Vagina (tissue), 2 donors: Measurements from ENCODE around the gene DHDH. TPM values are rescaled to one million over a fixed set of nuclear protein-coding genes. Genes with fewer than 3 reads are reported as not detected.

Experiments used
- DNase-seq, 2 donors: peaks; one replicate each; pipeline ENCODE4 v3.0.0-alpha.2; 2017; ENCODE audit errors: extremely low spot score in 2 of 2
- H3K27ac ChIP-seq: fragments of 200-600 bp; sonication (generic); one replicate; pipeline ENCODE4 v1.5.1; 2019
- H3K27me3 ChIP-seq: fragments of 200-600 bp; sonication (generic); one replicate; pipeline ENCODE4 v1.5.1; 2019
- H3K36me3 ChIP-seq, 2 donors: fragments of 200-600 bp; sonication (generic); one replicate each; pipeline ENCODE4 v1.5.1; 2017 to 2019
- H3K4me1 ChIP-seq: fragments of 200-600 bp; sonication (generic); one replicate; pipeline ENCODE4 v1.5.1; 2019
- H3K4me3 ChIP-seq, 2 donors: fragments of 200-600 bp; sonication (generic); 1 replicate in 1 of 2; 2 replicates in 1 of 2; pipeline ENCODE4 v1.5.1; 2016 to 2019
- H3K9me3 ChIP-seq: fragments of 200-600 bp; sonication (generic); one replicate; pipeline ENCODE4 v1.5.1; 2019
- POLR2A ChIP-seq, 2 donors: fragments of 450-650 bp; IDR thresholded peaks; one replicate each; pipeline ENCODE4 v1.6.1; 2017; ENCODE audit warnings: antibody characterized with exemption in 2 of 2, mild to moderate bottlenecking in 2 of 2, moderate library complexity in 2 of 2
- POLR2AphosphoS5 ChIP-seq, 2 donors: sonication (generic); formaldehyde crosslinking; IDR thresholded peaks; one replicate each; pipeline ENCODE4 v1.9.0; 2017; ENCODE audit warnings: antibody characterized with exemption in 2 of 2, mild to moderate bottlenecking in 2 of 2, low read depth in 1 of 2; ENCODE audit not compliant: insufficient read depth in 1 of 2
- intact Hi-C: fragments of 100-400 bp; cut with DNase I; formaldehyde crosslinking; loops from one replicate; pipeline ENCODE4 v1.15.1; 2023
- total RNA-seq: library from RNA; depleted of rRNA; stranded (reverse); fragments of >200 nt; gene quantifications from one replicate; pipeline ENCODE4 v1.2.3, GENCODE V29; 2016
- TF ChIP-seq, protein P1 (sequence below), 3 experiments: fragments of 450-650 bp in 2 of 3; fragments of 200-600 bp in 1 of 3; sonication (generic) in 1 of 3; IDR thresholded peaks; one replicate each; pipeline ENCODE4 v1.5.1; 2017 to 2019; ENCODE audit warnings: antibody characterized with exemption in 3 of 3, mild to moderate bottlenecking in 2 of 3, moderate library complexity in 2 of 3

DHDH gene
- total RNA-seq, 1 donor from 2014 or later: not detected

DNA sequence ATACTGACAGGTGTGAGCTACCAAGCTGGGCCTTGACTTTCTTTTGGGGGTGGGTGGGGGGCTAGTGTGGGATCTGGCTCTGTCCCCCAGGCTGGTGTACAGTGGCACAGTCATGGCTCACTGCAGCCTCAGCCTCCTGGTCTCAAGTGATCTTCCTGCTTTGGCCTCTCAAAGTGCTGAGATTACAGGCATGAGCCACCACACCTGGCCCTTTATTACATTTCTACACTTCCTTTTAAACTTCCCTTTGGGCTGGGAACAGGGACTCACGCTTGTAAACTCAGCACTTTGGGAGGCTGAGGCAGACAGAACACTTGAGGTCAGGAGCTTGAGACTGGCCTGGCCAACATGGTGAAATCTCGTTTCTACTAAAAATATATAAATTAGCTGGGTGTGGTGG, 43.6 kb downstream of the DHDH start:
- peaks cover 0 to 33% of the 10 kb centered on the region in 2 donors for H3K36me3 ChIP-seq
- H3K27me3 ChIP-seq: no peaks in the 10 kb centered on the region
- H3K27ac ChIP-seq: no peak overlapping the region
- TF ChIP-seq POLR2A (IDR thresholded peaks at IDR 0.05): no peak
- no peak for TF ChIP-seq POLR2AphosphoS5 (IDR thresholded peaks at IDR 0.05; ENCODE audit: insufficient read depth in 1 of 2, low read depth in 1 of 2)
- TF ChIP-seq, protein P1, sequence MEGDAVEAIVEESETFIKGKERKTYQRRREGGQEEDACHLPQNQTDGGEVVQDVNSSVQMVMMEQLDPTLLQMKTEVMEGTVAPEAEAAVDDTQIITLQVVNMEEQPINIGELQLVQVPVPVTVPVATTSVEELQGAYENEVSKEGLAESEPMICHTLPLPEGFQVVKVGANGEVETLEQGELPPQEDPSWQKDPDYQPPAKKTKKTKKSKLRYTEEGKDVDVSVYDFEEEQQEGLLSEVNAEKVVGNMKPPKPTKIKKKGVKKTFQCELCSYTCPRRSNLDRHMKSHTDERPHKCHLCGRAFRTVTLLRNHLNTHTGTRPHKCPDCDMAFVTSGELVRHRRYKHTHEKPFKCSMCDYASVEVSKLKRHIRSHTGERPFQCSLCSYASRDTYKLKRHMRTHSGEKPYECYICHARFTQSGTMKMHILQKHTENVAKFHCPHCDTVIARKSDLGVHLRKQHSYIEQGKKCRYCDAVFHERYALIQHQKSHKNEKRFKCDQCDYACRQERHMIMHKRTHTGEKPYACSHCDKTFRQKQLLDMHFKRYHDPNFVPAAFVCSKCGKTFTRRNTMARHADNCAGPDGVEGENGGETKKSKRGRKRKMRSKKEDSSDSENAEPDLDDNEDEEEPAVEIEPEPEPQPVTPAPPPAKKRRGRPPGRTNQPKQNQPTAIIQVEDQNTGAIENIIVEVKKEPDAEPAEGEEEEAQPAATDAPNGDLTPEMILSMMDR (IDR thresholded peaks at IDR 0.05): no peak
- intact Hi-C loops: loop anchor here (5.0 kb wide), 1 partner anchor 180 kb away; no protein-coding TSS in a partner anchor
- no peak for DNase-seq
- peaks cover 15% of the 10 kb centered on the region for H3K4me1 ChIP-seq
- H3K9me3 ChIP-seq: no peaks in the 10 kb centered on the region
- H3K4me3 ChIP-seq: no peak overlapping the region

DNA sequence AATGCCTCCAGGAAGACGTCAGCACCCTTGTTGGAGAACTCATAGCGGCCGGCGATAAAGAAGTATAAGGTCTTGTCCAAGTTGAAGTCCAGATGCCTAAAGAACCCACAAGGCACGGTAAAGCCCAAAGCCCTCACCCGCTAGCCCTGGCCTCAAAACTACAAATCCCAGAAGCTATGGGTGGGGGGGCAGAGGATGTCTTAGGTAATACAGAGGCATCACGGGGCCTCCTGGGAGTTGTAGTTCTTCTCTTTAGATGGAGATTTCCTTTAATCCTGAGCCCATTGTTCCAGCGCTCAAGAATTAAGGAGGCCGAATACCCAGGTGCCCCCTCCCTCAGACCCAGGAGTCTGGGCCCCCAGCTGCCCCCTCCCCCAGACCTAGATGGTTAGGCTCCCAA, 48.8 kb downstream of the DHDH start:
- Histone ChIP-seq H3K9me3 (no peaks in the 10 kb centered on the region), H3K36me3 (peaks cover 0 to 58% of the 10 kb centered on the region in 2 donors), H3K27ac (no peak overlapping the region), H3K4me1 (peaks cover 15% of the 10 kb centered on the region), H3K4me3 (no peak overlapping the region), H3K27me3 (no peaks in the 10 kb centered on the region)
- DNase-seq: no peak
- intact Hi-C loops: no loop called here
- TF ChIP-seq POLR2A (IDR thresholded peaks at IDR 0.05): no peak
- TF ChIP-seq, protein P1 (IDR thresholded peaks at IDR 0.05): no peak
- TF ChIP-seq POLR2AphosphoS5 (IDR thresholded peaks at IDR 0.05; ENCODE audit: insufficient read depth in 1 of 2, low read depth in 1 of 2): no peak

DNA sequence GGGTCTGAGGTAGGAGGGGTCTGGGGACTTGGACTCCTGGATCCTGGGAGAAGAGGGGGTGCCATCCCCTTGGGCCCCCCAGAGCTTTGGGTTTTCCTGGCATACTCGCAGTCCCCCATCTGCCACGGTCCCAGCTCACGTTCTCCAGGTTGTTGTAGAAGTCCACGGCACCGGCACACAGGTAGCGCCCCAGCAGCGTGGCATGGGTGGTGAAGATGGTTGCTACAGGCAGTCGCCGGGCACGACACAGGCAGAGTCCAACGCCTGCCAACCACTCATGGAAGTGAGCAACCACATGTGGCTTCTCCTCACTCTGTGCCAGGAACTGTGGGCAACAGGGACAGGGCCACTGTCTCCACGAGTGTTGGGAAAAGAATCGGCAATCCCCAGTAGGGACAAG, 52.2 kb downstream of the DHDH start:
- Histone ChIP-seq H3K4me3 (no peak overlapping the region), H3K27ac (no peak overlapping the region), H3K27me3 (no peaks in the 10 kb centered on the region), H3K9me3 (no peaks in the 10 kb centered on the region), H3K4me1 (peaks cover 12% of the 10 kb centered on the region), H3K36me3 (peaks cover 0 to 64% of the 10 kb centered on the region in 2 donors)
- TF ChIP-seq, protein P1 (IDR thresholded peaks at IDR 0.05): no peak
- TF ChIP-seq POLR2A (IDR thresholded peaks at IDR 0.05): no peak
- TF ChIP-seq POLR2AphosphoS5 (IDR thresholded peaks at IDR 0.05; ENCODE audit: insufficient read depth in 1 of 2, low read depth in 1 of 2): no peak
- no peak for DNase-seq
- intact Hi-C loops: no loop called here

DNA sequence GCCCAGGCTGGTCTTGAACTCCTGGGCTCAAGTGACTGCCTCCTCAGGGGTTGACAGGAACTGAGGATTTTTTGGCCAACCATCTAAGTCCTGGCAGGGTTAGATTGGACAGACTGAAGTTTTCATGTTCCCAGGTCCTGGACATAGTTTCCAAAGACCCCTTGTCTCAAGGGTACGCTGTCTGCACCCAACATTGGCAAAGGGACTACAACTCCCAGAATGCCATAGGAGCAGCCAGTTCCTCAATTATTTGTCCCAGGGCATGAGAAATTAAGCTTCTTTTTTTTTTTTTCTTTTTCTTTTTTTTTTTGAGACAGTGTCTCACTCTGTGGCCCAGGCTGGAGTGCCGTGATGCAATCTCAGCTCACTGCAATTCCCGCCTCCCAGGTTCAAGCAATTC, 52.7 kb downstream of the DHDH start:
- Histone ChIP-seq H3K27me3 (no peaks in the 10 kb centered on the region), H3K4me3 (no peak overlapping the region), H3K4me1 (peaks cover 17% of the 10 kb centered on the region), H3K36me3 (peaks cover 0 to 62% of the 10 kb centered on the region in 2 donors), H3K27ac (no peak overlapping the region), H3K9me3 (no peaks in the 10 kb centered on the region)
- intact Hi-C loops: no loop called here
- DNase-seq: no peak
- no peak for TF ChIP-seq POLR2AphosphoS5 (IDR thresholded peaks at IDR 0.05; ENCODE audit: insufficient read depth in 1 of 2, low read depth in 1 of 2)
- TF ChIP-seq, protein P1 (IDR thresholded peaks at IDR 0.05): no peak
- no peak for TF ChIP-seq POLR2A (IDR thresholded peaks at IDR 0.05)

DNA sequence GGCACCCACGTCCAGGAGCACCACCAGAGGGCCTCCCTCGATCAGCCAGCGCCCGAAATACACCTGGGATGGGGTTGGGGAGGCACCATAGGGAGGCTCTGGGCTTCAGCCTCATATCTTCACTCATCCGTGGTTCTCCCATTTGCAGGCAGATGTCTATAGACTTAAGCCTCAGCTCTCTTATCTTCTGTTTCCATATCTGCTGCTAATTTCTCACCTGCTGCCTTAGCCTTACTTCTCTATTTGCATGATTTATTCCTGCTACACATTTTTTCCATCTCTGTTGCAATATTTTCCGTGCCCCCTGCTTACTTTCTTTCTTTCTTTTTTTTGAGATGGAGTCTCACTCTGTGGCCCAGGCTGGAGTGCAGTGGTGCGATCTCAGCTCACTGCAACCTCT, 53.8 kb downstream of the DHDH start:
- H3K4me3 ChIP-seq: no peak overlapping the region
- TF ChIP-seq, protein P1 (IDR thresholded peaks at IDR 0.05): no peak
- TF ChIP-seq POLR2AphosphoS5 (IDR thresholded peaks at IDR 0.05; ENCODE audit: insufficient read depth in 1 of 2, low read depth in 1 of 2): no peak
- no peak for TF ChIP-seq POLR2A (IDR thresholded peaks at IDR 0.05)
- H3K27ac ChIP-seq: no peak overlapping the region
- no peaks in the 10 kb centered on the region for H3K9me3 ChIP-seq
- H3K36me3 ChIP-seq: peaks cover 0 to 54% of the 10 kb centered on the region in 2 donors
- no peaks in the 10 kb centered on the region for H3K27me3 ChIP-seq
- peaks cover 28% of the 10 kb centered on the region for H3K4me1 ChIP-seq
- intact Hi-C loops: no loop called here
- no peak for DNase-seq
